Ecto neural progenitor cell (in vitro differentiated cells): Measurements from ENCODE around the gene POC5.
"Not testable (repeated sequence)": the region's sequence is repeated elsewhere in the genome, so short reads cannot be mapped to it uniquely, and the experiment has no call there.

Source experiments
- DNase-seq: peaks from one replicate; pipeline ENCODE4 v3.0.0-alpha.2; 2018; ENCODE audit warnings: low spot score

POC5 gene

GRCh38 chr5:75706016-75706415, 11.2 kb downstream of the POC5 start:
- DNase-seq = no peak

- no peak for DNase-seq
These were observed 15.4 kb downstream of the POC5 start for GRCh38 chr5:75701856-75702255.

- DNase-seq = not testable (repeated sequence)
These were observed 21.5 kb downstream of the POC5 start for GRCh38 chr5:75695472-75696351.

- DNase-seq = no peak
These were observed 22.5 kb downstream of the POC5 start for GRCh38 chr5:75694781-75695180.

- DNase-seq = no peak
These were observed 26.6 kb downstream of the POC5 start for GRCh38 chr5:75690669-75691068.

- no peak for DNase-seq
These were observed 30.8 kb downstream of the POC5 start for GRCh38 chr5:75686480-75686879.

- no peak for DNase-seq
These were observed 32.1 kb downstream of the POC5 start for GRCh38 chr5:75685141-75685540.

GRCh38 chr5:75681125-75681830, 36.0 kb downstream of the POC5 start:
- no peak for DNase-seq

- no peak for DNase-seq
These were observed 39.1 kb downstream of the POC5 start for GRCh38 chr5:75678155-75678554.

GRCh38 chr5:75677607-75678006, 39.6 kb downstream of the POC5 start:
- DNase-seq = no peak

- DNase-seq = no peak
These were observed 41.5 kb downstream of the POC5 start for GRCh38 chr5:75675783-75676182.

GRCh38 chr5:75672616-75673015, 44.6 kb downstream of the POC5 start:
- no peak for DNase-seq

- no peak for DNase-seq
These were observed 45.7 kb downstream of the POC5 start for GRCh38 chr5:75671506-75671905.

- no peak for DNase-seq
These were observed 46.7 kb downstream of the POC5 start for GRCh38 chr5:75670577-75670976.

GRCh38 chr5:75668977-75669689, 48.1 kb downstream of the POC5 start:
- DNase-seq = no peak

GRCh38 chr5:75668445-75668844, 48.8 kb downstream of the POC5 start:
- no peak for DNase-seq

- DNase-seq = no peak
These were observed 49.7 kb downstream of the POC5 start for GRCh38 chr5:75667586-75667985.

- no peak for DNase-seq
These were observed 50.4 kb downstream of the POC5 start for GRCh38 chr5:75666801-75667200.

- no peak for DNase-seq
These were observed 52.3 kb downstream of the POC5 start for GRCh38 chr5:75664979-75665378.

GRCh38 chr5:75663579-75664284, 53.5 kb downstream of the POC5 start:
- no peak for DNase-seq

- no peak for DNase-seq
These were observed 55.2 kb downstream of the POC5 start for GRCh38 chr5:75662061-75662460.
